ENCODE results near the gene USP19.

DNA sequence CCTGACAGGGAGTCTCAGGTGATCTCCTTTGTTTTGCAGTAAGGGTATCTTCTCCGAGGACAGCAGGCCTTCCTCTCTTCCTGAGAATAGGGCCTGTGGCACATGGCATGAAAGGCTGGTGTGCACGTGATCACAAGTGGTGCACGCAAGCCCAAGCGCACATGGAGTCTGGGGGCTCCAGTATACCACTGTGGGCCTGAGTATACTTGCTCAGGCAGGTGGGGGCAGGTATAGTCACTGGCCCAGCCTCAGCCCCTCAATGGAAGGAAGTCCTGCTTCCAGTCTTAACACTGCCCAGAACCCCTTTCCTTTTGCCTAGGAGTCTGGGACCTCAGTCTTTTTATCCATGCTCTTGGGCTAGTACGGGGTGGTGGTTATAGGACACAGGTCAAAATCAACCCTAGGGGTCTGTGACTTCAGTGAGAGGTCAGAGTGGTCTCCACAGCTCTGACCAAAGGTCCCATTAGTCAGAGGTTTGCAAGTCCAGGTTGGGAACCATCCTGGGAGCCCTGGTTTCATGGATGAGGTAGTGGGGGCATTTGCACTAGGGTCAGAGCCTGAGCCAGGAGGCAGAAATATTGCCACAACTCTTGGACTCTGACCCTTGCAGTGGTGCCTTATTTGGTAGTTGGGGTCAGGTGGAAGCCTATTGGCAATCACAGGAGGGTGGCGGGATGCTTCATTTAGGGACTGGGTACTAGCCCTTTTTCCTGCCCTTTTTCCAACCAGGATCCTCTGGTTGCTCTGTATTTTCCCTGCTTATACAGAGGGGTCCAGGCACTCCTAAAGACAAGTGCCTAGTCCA is 46.3 kb upstream of the USP19 start:
- TF ChIP-seq ZC3H10 (CRISPR knock-in tag; IDR thresholded peaks at IDR 0.05) (no peak), ZNF70 (CRISPR knock-in tag; IDR thresholded peaks at IDR 0.05) (no peak), CSDC2 (CRISPR knock-in tag; IDR thresholded peaks at IDR 0.05) (no peak)
- TF ChIP-seq, protein P1, sequence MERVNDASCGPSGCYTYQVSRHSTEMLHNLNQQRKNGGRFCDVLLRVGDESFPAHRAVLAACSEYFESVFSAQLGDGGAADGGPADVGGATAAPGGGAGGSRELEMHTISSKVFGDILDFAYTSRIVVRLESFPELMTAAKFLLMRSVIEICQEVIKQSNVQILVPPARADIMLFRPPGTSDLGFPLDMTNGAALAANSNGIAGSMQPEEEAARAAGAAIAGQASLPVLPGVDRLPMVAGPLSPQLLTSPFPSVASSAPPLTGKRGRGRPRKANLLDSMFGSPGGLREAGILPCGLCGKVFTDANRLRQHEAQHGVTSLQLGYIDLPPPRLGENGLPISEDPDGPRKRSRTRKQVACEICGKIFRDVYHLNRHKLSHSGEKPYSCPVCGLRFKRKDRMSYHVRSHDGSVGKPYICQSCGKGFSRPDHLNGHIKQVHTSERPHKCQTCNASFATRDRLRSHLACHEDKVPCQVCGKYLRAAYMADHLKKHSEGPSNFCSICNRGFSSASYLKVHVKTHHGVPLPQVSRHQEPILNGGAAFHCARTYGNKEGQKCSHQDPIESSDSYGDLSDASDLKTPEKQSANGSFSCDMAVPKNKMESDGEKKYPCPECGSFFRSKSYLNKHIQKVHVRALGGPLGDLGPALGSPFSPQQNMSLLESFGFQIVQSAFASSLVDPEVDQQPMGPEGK (CRISPR knock-in tag; IDR thresholded peaks at IDR 0.05; ENCODE audit: borderline replicate concordance), result no peak

All from SK-N-SH treated with all-trans-retinoic acid at 6 μM for 48 hours (cell line).